Cerebellar nuclear complex (tissue), 1 donor: ENCODE measurements around the gene SERPINE1.

Source experiments
- DNase-seq, 2 experiments: peaks; one replicate each; lab custom pipeline; 2025; lab: John Stamatoyannopoulos, UW

Gene SERPINE1

DNA sequence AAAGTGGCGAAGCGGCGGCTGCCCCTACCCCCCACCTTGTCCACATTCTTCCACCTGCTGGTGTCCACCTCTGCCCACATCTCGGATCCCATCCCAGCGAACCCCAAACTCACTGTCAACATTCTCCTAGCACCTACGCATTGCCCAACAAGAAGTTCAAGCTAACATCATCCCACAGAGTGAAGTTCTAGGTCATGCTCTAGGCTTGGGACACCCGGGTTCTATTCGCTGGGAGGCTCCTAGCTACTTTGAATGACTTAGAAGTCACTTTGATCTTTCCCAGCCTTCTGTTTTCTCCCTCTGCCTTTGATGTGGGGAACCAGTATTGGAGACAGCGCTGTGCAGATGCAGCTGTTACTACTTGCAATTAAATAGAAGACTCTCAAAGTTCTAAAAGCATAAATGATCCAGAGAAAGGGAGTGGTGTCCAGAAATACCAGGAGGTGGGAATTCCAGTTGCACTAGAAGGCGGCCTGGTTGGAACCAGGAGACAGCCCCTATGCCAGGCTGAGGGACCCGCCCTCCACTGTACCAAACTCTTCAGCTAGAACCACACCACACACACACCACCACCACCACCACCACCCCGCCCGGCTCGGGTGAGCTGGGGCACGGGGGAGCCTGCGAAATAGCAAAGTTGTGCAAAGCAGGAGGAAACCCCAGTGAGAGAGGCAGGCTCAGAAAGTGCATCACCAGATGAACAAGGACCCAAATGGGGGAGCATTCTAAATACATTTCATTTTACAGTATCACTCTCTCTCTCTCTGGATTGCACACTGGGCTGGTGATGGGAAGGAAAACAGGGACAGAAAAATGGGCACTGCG is 43.9 kb downstream of the SERPINE1 start:
- DNase-seq = no peak

DNA sequence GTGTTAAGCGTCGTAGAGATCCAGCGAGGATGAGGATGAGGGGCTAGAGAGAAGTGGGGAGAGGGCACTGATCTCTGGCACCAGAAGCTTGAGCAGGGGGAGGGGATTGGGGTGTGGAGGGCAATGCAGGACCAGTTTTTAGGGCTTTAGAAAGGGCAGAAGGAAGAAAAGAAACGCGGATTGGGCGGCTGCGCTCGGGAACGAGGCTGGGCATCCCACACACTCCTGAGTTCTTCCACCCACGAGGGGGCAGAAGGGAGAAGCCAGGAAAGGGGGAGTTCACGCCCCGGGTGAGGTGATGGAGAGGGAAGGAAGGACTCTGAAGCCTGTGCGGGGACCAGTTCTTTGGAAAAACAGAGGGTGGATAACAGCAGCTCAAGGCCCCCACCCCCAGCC is 44.5 kb downstream of the SERPINE1 start:
- no peak for DNase-seq

DNA sequence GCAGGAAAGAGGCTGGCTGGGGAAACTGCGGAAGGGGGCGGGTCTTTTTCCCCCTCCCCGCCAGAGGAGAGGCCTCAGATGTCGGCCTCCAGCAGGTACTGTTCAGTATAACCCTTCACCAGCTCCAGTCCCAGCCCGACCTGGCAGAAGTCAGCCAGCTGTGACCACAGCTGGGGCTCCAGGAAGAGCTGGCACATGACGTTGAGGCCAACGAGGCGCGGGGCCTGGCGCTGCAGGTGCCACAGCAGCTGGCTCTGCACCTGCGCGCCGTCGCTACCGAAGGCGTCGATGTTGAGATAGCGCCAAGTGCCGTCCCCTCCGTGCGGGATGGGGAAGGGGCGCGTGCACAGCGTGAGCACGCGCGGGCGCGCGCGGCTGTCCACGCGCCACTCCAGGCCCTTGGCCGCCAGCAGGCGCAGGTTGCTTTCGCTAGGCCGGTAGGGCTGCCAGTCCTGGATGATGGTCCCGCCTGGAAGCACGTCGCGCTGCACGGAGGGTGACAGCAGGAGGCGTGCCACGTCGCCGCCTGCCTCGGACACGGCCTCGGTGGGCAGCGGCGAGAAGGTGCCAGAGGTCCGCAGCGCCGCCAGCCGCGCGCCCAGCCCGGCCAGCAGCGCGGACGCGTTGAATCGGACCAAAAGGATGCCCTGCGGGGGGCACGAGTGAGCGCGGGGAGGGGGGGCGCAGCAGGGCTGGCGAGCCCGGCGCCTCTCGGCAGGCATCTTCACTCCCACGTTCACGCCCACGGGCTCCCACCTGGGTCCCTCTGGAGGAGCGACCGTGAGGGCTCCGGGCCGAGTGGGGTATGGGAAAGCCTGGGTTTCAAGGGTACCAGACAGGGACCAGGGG is 45.3 kb downstream of the SERPINE1 start:
- DNase-seq = no peak

DNA sequence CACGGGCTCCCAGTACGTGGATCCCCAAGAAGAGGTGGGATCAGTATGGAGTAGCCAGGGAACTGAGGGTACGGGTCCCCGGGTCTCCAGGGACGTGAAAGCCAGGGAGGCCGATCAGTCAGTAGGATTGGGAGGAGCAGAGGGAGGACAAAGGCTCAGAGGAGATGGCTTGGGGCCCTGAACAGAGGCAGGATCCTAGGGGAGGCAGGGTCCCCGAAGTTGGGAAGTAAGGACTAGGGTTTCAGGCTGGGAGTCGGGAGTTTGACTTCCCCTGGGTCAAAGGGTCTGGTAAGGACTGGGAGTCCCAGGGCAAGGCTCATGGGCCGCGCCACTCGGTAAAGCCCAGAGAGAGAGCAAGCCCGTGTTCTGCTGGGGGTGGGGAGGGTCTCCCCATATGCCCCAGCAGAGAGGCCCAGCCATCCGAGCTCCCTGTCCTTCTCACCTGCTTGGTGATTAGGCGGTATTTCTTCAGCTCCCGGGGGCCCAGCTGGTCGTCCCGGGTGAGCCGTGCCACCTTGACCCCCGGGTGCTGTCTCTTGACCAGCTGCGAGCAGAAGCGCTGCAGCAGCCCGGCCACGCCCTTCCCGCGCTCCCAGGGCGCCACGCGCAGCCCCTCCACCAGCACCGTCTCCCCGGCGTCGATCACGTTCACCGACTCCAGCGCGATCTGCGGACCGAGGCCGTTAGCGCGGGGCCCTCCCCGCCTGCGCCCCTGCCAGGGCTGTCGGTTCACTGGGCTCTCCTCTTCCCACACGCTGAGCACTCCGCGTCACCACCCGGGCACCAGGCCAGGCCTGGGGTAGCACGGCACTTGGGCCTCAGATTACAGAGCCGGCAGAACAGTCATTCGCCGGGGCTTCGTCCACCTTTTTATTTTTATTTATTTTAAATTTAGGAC is 46.2 kb downstream of the SERPINE1 start:
- no peak for DNase-seq

DNA sequence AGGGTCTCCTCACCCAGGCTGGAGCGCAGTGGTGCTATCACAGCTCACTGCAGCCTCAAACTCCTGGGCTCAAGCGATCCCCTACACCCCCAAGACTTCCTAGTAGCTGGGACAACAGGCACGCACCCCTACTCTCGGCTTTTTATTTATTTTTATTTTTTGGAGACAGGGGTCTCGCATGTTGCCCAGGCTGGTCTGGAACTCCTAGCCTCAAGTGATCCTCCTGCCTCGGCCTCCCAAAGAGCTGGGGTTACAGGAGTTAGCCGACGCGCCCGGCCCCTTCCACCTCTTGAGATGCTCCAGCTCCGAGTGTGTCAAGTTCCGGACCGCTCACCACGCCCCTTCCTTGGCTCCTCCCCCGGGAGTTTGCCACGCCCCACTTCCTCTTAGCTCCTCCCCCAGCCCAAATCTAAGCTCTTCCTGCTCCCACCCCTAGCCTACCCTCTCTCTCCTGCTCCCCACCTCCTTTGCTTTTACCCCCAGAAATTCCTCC is 46.9 kb downstream of the SERPINE1 start:
- DNase-seq = no peak

DNA sequence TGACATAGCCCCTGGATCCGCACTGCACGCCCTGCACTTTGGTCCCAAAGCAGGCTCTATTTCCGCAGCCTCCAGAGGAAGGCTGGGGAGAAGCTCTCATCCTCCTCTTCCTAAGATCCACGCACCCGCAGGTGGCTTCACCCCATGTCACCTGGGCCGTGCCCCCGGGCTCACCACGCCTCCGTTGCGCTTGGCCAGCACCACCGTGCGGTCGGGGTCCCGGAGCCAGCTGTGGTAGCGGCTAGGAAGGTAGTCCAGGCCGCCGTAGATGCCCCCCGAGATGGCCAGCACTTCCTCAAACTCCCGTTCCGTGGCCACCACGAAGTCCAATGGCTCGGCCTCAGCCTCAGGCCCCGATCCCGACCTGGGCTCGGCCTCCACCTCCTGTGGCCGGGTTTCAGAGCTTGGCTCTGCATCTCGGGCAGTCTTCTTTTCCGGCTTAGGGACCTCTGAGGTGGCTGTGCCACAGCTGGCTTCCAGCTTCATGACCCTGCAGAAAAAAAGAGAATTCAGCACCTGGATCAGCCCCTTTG is 47.5 kb downstream of the SERPINE1 start:
- DNase-seq = no peak

DNA sequence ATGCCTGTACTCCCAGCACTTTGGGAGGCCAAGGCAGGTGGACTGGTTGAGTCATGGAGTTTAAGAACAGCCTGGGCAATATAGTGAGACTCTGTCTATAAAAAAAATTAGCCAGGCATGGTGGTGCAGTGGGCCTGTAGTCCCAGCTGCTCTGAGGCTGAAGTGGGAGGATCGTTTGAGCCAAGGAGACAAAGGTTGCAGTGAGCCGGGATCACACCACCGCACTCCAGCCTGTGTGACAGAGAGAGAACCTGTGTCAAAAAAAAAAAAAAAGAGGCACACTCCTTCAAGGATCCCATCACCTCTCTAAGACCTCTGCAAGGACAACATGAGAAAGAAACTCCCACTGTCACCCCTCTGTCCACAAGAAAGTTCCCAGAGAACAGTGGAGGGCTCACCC is 48.8 kb downstream of the SERPINE1 start:
- no peak for DNase-seq

DNA sequence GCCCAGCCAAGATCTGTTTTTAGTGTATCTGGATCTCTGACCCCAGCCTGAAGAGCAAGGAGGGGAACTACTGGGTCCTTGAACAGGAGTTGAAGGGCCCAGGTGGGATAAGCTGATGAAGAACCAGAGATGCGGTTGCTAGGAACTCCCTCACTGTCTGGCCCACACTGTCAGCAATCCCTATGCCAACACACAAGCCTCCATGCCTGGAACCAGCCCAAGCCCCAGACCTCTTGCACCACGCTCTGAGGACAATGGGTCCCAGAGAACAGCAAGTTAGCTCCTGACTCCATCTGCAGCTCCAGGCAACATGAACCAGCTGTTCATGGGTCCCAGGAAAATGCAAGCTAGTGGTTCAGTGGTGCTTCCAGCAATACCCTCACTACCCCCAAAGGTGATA is 50.7 kb downstream of the SERPINE1 start:
- DNase-seq = no peak

DNA sequence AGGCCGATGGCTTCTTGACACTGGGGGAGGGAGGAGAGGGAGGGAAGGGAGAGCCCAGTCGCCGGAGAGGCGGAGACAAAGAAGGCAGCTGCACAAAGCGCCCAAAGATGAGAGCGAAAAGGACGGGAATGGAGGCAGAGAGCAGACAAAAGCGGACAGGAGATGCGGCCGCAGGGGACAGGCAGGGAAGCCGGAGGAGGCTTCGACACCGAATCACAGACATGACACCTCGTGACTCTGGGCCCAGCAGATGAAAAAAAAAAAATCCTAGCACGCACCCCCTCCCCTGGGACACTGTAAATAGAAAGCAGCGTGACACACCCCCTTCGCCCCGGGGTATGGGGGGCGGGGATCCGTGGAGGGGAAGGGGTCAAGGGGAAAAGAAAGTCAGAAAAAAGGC is 52.2 kb downstream of the SERPINE1 start:
- DNase-seq = no peak

DNA sequence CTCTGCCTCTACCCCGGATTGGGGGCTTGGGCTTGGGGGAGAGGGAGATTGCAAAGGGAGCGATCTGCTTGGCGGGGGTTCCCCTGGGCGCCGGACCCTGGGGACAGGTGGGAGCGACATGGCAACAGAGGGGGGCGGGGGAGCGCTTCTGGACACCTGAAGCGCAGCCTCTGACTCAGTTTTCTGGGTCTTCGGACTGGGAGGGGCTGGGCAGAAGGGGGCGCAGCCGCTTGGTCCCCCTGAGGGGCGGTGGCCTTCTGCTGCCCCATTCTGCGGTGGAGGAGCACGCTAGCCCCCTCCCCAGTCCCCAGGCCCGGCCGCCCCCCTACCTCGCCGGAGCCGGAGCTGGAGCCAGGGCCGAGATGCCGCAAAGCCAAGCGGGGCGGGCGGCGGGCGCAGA is 52.8 kb downstream of the SERPINE1 start:
- DNase-seq = no peak

DNA sequence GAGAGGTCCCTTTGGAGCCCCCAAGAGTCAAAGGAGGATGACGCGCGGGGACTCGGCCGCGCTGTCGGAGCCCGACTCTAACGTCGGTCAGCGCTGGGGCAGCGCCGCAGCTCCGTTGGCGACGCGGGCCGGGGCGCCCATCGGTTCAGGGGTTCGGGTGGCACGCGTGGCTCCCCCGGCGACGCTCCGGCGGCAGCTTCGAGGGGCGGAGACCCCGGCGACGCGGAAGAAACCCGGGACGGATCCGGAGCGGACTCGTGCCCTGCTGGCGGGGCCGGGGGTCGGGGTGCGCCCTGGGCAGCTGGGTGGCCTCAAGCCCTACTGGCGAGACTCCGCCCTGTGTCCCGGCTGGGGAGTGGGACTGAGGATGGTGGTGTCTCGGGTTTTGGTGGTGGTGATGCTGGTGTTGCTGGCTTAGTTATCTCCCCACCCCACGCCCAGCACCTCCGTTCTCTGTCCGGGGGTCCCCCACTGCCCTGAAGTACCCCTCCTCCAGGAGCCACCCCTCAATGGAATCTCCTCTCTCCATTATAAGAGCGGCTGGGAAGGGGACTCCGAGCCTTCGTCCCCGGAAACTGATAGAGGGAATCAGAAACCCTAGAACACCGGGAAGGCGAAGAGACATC is 53.3 kb downstream of the SERPINE1 start, which contains the start of gene NAT16:
NAT16 (minus strand) TSS at position 164 of the 626 bp plus-strand sequence. CDS start 5,486 bp downstream, outside the sequence.
- no peak for DNase-seq

DNA sequence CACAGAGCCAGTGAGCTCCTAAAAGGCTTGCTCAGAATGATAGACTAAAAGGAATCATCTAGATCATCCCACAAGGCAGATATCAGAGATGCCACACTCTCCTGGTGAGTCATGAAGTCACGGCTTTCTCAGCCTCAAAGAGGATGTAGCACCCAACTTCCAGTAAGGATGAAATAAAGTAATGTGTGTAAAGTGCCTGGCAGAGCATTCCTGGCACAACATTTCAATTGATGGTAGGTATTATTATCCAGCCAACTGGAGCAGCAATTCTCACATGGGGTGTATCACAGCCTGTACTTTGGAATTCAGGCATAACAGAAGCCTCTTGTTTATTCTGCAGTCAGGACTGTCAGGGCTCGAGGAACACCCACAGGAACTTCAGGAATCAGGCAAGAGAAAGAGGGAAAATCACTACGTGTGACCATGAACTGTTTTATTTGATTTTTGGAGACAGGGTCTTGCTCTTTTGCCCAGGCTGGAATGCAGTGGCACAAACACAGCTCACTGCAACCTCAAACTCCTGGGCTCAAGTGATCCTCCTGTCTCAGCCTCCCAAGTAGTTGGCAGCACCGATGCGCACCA is 58.4 kb downstream of the SERPINE1 start:
- no peak for DNase-seq

DNA sequence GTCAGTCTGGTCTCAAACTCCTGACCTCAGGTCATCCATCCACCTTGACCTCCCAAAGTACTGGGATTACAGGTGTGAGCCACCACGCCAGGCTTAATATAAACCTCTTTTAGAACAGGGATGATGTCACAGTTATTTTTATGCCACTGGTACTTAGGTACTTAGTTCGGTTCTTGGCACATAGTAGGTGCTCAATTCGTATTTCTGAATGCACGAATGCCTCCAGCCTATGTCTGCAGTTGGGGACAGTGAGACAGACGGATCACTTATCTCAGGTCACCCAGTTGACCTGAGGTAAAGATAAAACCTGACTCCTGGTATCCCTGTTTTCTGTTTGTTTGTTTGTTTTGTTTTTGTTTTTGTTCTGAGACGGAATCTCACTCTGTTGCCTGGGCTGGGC is 59.3 kb downstream of the SERPINE1 start:
- no peak for DNase-seq

DNA sequence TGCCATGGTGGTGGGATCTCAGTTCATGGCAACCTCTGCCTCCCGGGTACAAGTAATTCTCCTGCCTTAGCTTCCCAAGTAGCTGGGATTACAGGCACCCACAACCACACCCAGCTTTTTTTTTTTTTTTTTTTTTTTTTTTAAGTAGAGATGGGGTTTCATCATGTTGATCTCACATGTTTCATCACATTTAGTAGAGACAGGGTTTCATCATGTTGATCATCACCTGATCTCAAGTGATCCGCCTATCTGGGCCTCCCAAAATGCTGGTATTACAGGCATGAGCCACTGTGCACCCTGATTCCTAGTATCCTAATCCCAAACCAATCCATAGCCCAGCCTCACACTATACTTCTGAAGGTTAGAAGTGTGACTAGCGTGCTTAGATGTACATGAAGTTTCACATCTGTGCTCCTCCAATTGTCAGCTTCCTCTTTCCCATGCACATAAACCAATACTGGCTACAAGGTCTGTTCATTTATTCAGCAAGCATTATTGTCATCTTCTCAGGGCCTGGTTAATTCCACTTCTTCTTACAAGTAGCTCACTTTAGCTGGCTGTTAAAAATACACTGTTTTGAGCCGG is 60.0 kb downstream of the SERPINE1 start:
- DNase-seq = no peak
